Measurements from ENCODE around the gene KNG1.

DNA sequence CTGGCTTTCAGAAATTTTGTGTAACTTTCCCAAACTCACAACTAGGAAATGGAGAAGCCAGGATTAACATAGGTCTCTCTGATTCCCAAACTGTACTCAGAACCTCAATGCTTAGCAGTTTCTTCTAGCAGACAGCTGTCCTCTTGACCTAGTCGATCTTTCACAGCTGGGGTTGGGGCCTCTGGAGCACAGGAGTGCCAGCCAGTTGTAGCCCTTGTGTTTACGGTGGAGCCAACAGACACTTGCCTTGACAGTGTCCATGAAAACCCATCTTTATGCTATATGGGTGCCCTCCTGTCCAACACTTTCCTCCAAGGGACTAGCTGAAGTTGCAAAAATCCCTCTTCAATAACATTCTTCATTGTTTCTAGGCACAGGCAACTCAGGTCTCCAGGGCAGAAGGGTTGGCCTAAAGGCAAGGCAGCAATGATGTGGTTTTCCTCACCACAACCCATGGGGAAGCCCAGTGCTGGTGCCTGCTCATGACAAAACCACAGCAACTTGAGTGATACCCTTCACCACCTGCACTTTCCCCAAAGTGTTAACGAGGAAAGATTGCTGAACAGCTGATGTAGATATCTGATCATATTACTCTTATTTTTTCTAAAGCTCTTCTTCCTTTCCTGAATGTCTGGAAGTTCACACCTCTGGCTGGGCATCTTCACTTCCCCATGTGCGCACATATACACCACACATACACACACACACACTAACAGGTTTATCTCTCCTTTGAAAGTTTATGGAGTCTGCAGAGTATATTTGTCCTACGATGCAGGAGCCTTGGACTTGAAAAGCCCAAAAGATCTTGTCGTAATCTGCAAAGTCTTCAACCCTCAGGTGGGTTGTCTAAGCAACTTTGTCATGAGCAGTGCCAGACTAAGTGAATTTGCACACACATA lies 11.0 kb upstream of the KNG1 start:
- TF ChIP-seq PAX5 (IDR thresholded peaks at IDR 0.05; ENCODE audit: insufficient read depth, low read length, severe bottlenecking) (no peak), POLR2A (IDR thresholded peaks at IDR 0.05; ENCODE audit: low read depth, low read length) (no peak), POLR2AphosphoS5 (IDR thresholded peaks at IDR 0.05; ENCODE audit: low read depth, low read length) (no peak), POU2F2 (IDR thresholded peaks at IDR 0.05; ENCODE audit: low read depth, low read length) (no peak)
